HG03196 (cell line): Measurements from ENCODE around the gene TRMT5.

Experiments used
- ATAC-seq: cut with Tn5 transposase; IDR thresholded peaks from one replicate; pipeline ENCODE4 v1.9.1; 2021; ENCODE audit not compliant: unreplicated experiment

TRMT5 gene

DNA sequence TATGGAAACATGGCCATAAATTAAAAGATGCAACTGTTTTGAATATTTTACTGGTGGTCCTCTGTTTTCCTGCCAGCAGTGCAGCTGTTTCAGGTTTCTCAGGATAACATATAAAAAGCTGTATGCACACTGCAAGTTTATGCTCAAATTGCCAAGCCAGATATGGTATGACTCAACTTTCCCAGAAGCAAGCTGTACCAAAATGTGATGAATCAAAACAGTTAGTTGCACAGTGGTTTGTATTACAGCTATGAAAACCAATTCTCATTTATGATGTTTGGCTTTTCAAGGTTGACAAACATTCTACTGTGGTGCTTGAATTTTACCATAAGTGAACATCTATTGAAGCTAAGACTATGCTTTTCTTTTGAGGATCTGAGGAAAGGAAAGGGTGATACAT lies 15.5 kb downstream of the TRMT5 start:
- ATAC-seq = no peak

DNA sequence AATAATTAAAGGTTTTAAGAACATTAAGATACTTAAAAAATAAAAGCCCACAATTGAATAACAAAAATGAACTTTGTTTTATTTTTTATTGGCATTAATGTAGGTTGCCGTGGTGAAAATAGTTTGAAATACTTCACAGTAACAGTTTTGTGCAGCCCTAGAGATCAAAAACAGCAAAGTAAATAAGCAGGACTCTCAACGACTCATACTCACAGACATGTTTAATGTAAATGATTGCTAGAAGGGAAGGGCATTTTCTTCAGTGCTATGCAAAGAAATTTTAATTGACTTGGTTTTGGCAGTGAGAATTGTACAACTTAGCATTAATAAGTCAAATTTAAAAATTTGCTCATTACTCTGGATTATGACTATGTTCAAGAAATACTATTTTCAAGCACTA lies 16.0 kb downstream of the TRMT5 start:
- ATAC-seq = no peak

DNA sequence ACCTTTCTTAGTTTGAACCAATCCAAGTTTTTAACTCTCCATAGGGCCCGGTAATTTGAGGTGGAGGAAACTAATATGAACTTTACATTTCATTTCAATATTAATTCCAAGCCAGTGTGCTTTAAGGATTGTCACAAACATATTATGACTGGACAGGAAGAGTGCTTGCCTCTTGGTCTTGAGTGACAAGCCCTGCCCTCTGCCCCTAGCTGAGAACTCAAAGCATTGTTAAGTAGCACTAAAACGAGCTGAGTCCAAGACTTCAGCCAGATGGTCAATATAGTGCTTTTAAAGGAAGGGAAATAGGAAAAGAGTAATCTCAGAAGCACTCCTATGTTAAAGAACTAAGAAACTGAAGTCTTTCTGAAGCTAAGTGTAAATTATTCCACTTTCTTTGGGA lies 17.1 kb downstream of the TRMT5 start:
- ATAC-seq = no peak

DNA sequence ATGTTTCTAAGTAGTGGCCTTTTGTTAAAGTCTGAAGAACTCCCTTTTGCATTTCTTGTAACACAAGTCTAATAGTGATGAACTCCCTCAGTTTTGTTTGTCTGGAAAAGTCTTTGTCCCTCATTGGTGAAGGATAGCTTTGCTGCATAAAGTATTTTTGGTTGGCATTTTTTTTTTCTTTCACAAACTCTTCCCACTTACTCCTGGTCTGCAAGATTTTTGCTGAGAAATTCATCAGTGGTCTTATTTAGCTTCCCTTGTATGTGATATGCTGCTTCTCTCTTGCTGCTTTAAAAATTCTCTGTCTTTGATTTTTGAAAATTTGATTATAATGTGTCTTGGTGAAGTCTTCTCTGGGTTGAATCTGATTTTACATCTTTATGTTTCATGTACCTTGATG lies 22.7 kb downstream of the TRMT5 start:
- no peak for ATAC-seq

DNA sequence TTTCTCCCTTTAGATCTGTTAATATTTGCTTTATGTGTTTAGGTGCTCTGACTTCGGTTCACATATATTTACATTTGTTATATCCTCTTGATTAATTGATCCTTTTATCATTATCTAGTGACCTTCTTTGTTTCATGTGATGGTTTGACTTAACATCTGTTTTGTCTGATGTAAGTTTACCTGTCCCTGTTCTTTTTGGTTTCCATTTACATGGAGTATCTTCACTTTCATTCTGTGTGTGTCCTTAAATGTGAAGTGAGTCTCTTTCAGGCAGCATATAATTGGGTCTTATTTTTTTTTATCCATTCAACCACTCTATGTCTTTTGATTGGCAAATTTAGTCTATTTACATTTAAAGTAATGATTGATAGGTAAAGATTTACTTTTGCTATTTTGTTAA lies 24.2 kb downstream of the TRMT5 start:
- no peak for ATAC-seq

DNA sequence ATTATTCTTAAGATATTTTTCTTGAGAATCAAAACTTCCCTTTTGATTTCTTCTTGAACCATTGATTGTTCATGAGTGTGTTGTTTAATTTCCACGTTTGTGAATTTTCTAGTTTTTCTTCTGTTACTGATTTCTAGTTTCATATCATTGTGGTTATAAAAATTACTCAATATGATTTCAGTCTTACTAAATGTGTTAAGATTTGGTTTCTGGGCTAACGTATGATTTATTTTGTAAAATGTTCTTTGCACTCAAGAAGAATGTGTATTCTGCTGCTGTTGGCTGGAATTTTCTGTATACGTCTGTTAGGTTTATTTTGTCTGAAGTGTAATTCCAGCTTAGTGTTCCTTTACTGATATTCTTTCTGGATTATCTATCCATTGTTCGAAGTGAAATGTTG lies 24.7 kb downstream of the TRMT5 start:
- no peak for ATAC-seq

DNA sequence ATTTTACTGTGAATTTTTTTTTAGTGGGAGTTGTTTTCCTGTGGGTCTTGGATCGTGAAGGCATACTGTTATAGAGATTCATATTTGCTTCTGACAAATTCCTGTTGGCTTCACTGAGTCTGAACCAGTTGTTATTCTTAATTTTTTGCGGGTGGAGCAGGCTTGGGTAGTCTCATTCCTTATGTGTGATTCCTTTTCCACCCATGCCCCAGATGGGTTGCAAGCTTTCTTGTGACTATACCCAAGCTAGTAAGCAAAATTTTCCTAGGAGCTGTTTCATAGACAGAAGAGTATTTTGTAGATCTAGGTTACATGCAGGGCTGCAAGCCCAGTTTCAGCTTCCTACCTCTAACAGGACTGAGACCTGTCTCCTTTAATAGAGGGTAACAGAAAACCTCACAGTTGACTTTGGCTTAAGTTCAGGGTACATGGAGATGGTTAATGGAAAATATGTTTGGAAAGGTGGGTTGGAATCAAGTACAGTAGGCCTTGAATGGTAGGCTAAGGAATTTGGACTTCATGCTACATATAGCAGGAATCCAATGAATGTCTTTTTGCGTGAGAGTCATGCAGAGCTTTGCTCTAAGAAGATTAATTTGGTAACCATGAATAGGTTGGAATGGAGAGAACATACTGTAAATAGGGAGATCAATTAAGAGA lies 29.0 kb downstream of the TRMT5 start:
- no peak for ATAC-seq

DNA sequence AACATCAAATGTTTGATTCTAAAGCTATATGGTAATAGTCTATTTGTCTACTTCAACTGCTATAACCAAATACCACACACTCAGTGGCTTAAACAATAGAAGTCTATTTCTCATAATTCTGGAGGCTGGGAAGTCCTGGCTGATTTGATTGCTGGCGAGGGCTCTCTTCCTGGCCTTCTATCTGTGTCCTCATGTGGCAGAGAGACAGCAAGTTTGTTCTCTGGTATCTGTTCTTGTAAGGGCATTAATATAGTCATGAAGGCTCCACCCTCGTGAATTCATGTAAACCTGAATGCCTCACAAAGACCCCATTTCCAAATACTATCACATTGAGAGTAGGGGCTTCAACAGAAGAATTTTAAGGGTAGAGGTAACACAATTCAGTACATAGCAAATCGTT lies 34.1 kb downstream of the TRMT5 start:
- ATAC-seq = no peak

DNA sequence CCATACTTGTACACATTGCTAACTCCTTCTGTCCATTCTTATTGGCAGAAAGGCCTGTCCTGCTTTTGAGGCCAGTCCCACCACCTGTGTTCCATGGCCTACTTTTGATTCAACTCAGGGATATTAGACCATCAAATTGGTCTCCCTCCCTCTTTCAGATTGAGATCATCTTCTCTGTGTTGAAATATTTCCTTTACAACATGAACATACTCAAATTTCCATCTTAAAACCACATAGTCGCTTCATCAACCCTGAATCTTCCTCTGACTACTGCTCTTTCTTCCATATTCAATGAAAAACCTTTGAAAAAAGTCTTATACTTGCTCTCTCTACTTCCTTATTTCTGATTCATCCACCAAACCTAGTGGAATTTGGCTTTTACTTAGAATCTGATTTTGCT lies 34.9 kb downstream of the TRMT5 start:
- ATAC-seq = no peak

DNA sequence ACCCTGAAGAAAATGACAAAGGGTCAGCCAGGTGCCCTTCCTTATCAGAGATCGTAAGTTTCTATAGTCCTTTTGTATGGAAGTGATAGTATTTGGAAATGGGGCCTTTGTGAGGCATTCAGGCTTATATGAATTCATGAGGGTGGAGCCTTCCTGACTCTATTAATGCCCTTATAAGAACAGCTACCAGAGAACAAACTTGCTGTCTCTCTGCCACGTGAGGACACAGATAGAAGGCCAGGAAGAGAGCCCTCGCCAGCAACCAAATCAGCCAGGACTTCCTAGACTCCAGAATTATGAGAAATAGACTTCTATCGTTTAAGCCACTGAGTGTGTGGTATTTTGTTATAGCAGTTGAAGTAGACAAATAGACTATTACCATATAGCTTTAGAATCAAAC lies 36.7 kb downstream of the TRMT5 start:
- ATAC-seq = no peak

DNA sequence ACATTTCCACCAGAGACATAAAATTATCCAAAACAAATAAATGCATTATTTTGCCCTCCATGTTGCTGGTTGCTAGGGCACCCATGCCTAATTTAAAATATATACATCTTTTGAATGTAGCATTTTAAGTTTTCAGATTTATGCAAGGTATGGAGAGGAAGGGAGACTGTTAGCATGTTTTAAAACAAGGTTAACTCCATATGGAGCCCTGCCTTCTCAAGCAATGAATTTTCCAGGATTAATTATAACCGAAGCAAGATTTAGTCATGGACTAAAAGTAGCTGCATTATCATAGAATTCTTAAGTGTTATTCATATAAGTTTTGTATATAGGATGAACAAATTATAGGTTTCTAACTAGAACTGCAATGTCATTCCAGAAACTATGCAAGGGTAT lies 37.2 kb downstream of the TRMT5 start:
- ATAC-seq = no peak

DNA sequence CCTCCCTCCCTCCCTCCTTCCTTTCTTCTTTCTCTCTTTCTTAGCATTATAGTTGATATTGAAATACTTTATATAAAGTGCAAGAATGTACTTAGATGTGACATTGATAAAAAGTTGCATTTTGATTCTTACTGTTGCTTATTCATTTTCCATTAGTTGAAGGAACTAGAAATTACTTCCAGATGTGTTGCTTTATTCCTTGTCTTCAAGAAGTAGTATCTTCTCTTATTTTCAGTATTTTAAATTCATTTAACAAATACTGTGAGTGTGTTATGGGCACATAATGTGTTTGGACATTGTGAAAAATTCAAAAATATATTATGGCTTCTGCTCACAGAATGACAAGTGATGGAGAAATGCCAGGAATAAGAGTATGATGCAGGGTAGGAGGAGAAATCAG lies 45.6 kb downstream of the TRMT5 start:
- ATAC-seq = no peak

DNA sequence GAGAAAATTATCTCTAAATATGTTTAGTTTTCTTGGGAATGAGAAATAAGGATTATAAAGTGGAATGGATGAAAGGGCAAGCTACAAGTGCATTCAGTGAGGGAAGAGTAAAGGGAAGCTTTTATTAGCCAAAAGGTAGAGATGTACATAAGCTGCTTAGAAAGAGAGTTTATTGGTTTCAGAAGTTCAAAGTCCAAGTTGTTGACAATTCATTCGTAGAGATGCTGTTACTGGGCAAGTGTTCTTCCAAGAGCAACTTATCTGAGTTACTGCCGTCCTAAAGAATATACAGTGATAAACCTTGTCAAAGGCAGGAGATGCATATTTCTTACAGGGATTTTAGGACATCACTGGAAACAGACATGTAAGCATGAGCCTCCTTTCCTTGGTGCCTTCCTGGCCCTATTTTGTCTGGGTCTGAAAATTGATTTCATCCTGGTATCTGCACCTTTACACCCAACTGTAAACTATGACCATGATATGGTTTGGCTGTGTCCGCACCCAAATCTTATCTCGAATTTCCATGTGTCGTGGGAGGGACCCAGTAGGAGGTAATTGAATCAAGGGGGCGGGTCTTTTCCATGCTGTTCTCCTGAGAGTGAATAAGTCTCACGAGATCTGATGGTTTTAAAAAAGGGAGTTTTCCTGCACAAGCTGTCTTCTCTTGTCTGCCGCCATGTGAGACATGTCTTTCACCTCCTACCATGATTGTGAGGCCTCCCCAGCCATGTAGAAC lies 46.8 kb downstream of the TRMT5 start:
- no peak for ATAC-seq

DNA sequence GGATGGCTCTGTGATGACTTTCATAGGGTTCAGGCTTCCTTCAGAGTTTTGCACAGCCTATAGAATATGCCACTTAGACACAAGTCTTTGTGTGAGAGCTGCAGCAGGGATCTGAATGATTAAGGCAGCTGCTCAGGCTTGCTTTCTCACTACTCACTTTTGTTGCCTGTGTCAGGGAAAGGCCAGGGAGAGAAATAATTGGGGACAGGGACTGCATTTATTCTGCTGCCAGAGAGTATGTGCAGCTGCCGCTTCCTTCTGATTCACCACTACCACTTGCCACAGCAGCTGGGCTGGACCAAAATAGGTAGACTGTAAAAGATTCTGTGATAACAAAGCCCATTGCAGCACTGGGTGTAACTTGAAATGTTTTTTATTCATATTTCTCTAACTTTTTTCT lies 49.7 kb downstream of the TRMT5 start:
- no peak for ATAC-seq

DNA sequence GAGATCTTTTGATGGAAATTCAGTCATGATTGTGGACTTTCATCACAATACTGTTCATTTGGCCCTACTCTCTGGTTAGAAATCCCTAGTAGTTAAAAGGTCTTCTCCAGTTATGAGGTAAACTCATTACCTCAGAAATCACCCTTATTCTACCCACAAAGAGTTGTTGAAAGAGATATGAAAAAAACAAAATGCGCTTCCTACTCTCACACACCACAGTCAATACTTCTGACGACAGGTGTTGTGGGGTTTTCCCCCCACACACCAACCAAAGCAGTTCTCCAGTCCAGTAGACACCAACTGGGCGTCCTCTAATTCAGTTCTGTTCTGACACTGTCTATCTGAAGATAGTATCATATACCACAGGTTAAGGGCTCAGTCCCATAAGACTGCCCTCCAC lies 54.9 kb downstream of the TRMT5 start:
- ATAC-seq = peak; percentile 93

DNA sequence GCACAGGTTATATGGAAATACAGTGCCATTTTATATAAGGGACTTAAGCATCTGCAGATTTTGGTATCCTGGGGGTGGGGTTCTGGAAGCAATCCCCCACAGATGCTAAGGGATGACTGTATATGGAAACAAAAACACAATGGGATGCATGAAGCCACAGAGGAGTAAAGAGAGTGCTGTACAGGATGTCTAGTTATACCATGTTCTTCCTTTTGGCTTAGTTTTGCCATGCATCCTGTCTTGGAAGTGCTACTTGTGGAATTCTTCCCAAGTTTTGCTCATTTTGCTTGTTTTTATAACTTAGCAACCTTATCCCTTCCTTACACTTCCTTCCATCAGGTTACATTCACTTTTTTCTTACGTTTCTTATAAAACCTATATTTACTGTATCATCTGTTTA lies 55.6 kb downstream of the TRMT5 start:
- ATAC-seq = no peak

DNA sequence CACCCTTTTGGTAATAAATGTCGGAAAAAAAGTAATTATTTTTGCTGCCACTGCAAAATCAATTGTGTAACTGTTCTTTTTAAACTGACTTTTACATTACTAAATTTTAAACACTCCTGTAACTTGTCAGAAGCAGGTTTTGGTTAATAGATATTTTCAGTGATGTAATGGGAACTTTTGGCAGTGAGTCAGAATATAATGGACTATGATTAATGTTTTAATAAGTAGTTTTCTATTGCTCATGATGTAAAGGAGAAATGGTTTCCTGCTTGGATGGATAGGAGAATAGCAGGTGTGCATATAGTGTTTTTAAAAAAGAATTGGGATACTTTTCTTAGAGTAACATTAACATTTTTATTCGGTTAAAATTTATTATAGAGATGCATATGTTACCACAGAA lies 58.8 kb downstream of the TRMT5 start:
- ATAC-seq = no peak
